ENCODE measurements around the gene ZNF326. TPM values are rescaled to one million over a fixed set of nuclear protein-coding genes. Genes with fewer than 3 reads are reported as not detected.

The ZNF326 gene
- total RNA-seq, 1 experiment from 2014 or later, result 19.3 TPM

- Histone ChIP-seq H3K79me2 (ENCODE audit: insufficient read depth, low read length) (no peaks in the 10 kb centered on the region), H3K27me3 (ENCODE audit: insufficient read depth, low read length) (no peaks in the 10 kb centered on the region), H2AFZ (ENCODE audit: low read depth, low read length, poor library complexity, severe bottlenecking) (no peak overlapping the region), H3K4me2 (ENCODE audit: low read length) (no peak overlapping the region), H3K36me3 (ENCODE audit: control insufficient read depth in 1 of 2, insufficient read depth in 2 of 2, low read length in 2 of 2) (no peaks in the 10 kb centered on the region), H3K27ac (ENCODE audit: low read depth, low read length) (no peak overlapping the region), H4K20me1 (ENCODE audit: insufficient read depth) (no peaks in the 10 kb centered on the region), H3K9me3 (ENCODE audit: control insufficient read depth in 1 of 2, insufficient read depth in 1 of 2, low read depth in 1 of 2, low read length in 2 of 2) (no peaks in the 10 kb centered on the region), H3K4me3 (replicated peaks in 1 of 2; ENCODE audit: low read depth in 1 of 2, low read length in 2 of 2) (no peak overlapping the region), H3K4me1 (ENCODE audit: control insufficient read depth in 1 of 2, insufficient read depth in 2 of 2, low read length in 2 of 2) (peaks cover 7 to 36% of the 10 kb centered on the region in 2 experiments), H3K9me2 (ENCODE audit: insufficient read depth) (no peaks in the 10 kb centered on the region), H3K9ac (ENCODE audit: low read length) (no peak overlapping the region)
- RAD21 ChIA-PET (ENCODE audit: low non-redundant PET in 1 of 2, low total read pairs in 2 of 2, uncharacterized antibody in 2 of 2, unreplicated experiment in 2 of 2), result no interaction called here
- BruUV-seq (replicated peaks), result no TSS peak
- CTCF ChIA-PET, result no interaction called here
- POLR2A ChIA-PET, result no interaction called here
- TF ChIP-seq REST (IDR thresholded peaks at IDR 0.05; ENCODE audit: low read depth) (no peak), ELF1 (IDR thresholded peaks at IDR 0.05; ENCODE audit: borderline replicate concordance, low read depth) (no peak), EZH2phosphoT487 (IDR thresholded peaks at IDR 0.05; ENCODE audit: borderline replicate concordance) (no peak), ZFX (IDR thresholded peaks at IDR 0.05) (no peak)
- intact Hi-C loops (cut with micrococcal nuclease), result no loop called here
- ATAC-seq (no peak), DNase-seq (ENCODE audit: low read depth, low spot score) (no peak)
Measured at GRCh38 chr1:89948722-89949345, 46.1 kb upstream of the ZNF326 start.

DNA sequence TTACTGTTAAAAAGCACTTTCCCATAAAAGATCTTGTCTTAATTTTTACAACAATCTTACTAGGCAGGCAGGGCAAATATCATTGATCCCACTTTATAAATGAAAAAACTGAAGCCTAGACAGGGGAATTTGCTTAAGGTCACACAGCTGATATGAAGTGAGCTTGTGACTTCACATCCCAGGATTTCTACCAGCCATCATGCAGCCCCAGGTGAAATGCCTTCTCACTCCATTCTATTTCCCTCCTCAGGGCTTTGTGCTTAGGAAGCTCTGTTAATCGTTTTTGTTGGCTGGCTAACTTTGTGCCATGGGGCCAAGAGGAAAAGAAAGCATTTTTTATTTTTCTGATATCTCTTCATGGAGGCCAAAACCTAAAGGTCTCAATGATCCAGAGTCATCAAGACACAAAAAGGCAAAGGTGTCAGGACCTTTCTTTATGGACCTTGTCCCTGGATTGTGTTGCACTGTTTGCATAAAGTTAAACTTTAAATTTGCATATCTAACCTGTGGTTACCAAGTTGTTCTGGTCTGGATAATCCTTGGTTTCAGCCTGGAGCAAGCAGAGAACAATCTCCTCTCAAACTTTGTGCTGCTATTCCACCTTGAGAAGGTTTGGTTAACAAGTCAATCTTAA lies 44.8 kb upstream of the ZNF326 start:
- DNase-seq (ENCODE audit: low read depth, low spot score) (no peak), ATAC-seq (no peak)
- Histone ChIP-seq H3K27ac (ENCODE audit: low read depth, low read length) (no peak overlapping the region), H3K9me2 (ENCODE audit: insufficient read depth) (no peaks in the 10 kb centered on the region), H3K9me3 (ENCODE audit: control insufficient read depth in 1 of 2, insufficient read depth in 1 of 2, low read depth in 1 of 2, low read length in 2 of 2) (no peaks in the 10 kb centered on the region), H4K20me1 (ENCODE audit: insufficient read depth) (no peaks in the 10 kb centered on the region), H2AFZ (ENCODE audit: low read depth, low read length, poor library complexity, severe bottlenecking) (peak overlapping the region; percentile 15), H3K4me2 (ENCODE audit: low read length) (no peak overlapping the region), H3K9ac (ENCODE audit: low read length) (no peak overlapping the region), H3K79me2 (ENCODE audit: insufficient read depth, low read length) (no peaks in the 10 kb centered on the region), H3K36me3 (ENCODE audit: control insufficient read depth in 1 of 2, insufficient read depth in 2 of 2, low read length in 2 of 2) (no peaks in the 10 kb centered on the region), H3K4me1 (ENCODE audit: control insufficient read depth in 1 of 2, insufficient read depth in 2 of 2, low read length in 2 of 2) (peaks cover 7 to 39% of the 10 kb centered on the region in 2 experiments), H3K4me3 (replicated peaks in 1 of 2; ENCODE audit: low read depth in 1 of 2, low read length in 2 of 2) (no peak overlapping the region), H3K27me3 (ENCODE audit: insufficient read depth, low read length) (no peaks in the 10 kb centered on the region)
- no TSS peak for BruUV-seq (replicated peaks)
- TF ChIP-seq CEBPB (IDR thresholded peaks at IDR 0.05; ENCODE audit: low read depth) (no peak), CBX3 (IDR thresholded peaks at IDR 0.05; ENCODE audit: low read depth) (no peak), SIN3A (IDR thresholded peaks at IDR 0.05; ENCODE audit: low read depth) (no peak), ZNF274 (IDR thresholded peaks at IDR 0.05; ENCODE audit: low read depth, low read length) (no peak), SRF (IDR thresholded peaks at IDR 0.05; ENCODE audit: low read depth) (no peak), YY1 (IDR thresholded peaks at IDR 0.05; ENCODE audit: extremely low read depth, insufficient replicate concordance, low read depth, low read length) (no peak), REST (IDR thresholded peaks at IDR 0.05; ENCODE audit: low read depth) (no peak), MAX (IDR thresholded peaks at IDR 0.05) (no peak), JUND (IDR thresholded peaks at IDR 0.05) (no peak)
- ChIA-PET CTCF (no interaction called here), RAD21 (ENCODE audit: low non-redundant PET in 1 of 2, low total read pairs in 2 of 2, uncharacterized antibody in 2 of 2, unreplicated experiment in 2 of 2) (no interaction called here), POLR2A (no interaction called here)
- intact Hi-C loops (cut with micrococcal nuclease), result no loop called here

All from HCT116 (cell line).